Mucosa of stomach (tissue), 1 donor: Measurements from ENCODE around the gene ZMYM3.
"Not testable (repeated sequence)": the region's sequence is repeated elsewhere in the genome, so short reads cannot be mapped to it uniquely, and the experiment has no call there.

ENCODE experiments used
- H3K27me3 ChIP-seq: one replicate; pipeline ENCODE4 v1.7.0; 2013; ENCODE audit warnings: mild to moderate bottlenecking, low read length; ENCODE audit not compliant: control insufficient read depth, insufficient read depth
- H3K36me3 ChIP-seq: one replicate; pipeline ENCODE4 v1.7.0; 2013; ENCODE audit warnings: low read length; ENCODE audit not compliant: control insufficient read depth, insufficient read depth
- H3K4me1 ChIP-seq: one replicate; pipeline ENCODE4 v1.7.0; 2013; ENCODE audit warnings: mild to moderate bottlenecking, low read length; ENCODE audit not compliant: control insufficient read depth, insufficient read depth
- H3K4me3 ChIP-seq: one replicate; pipeline ENCODE4 v1.7.0; 2013; ENCODE audit warnings: low read length
- H3K9ac ChIP-seq: one replicate; pipeline ENCODE4 v1.7.0; 2013; ENCODE audit warnings: mild to moderate bottlenecking, low read length, moderate library complexity
- H3K9me3 ChIP-seq: one replicate; pipeline ENCODE4 v1.7.0; 2013; ENCODE audit warnings: mild to moderate bottlenecking, low read length, moderate library complexity; ENCODE audit not compliant: control insufficient read depth
- donor health status: Pancreatic carcinoma.

Gene ZMYM3

GRCh38 chrX:71254092-71254963, at the start of gene ZMYM3:
Gene ZMYM3, minus strand, starts transcription at chrX:71254140. Its CDS starts 885 bp downstream, at chrX:71253255.
- Histone ChIP-seq H3K4me1 (peaks cover 10% of the 10 kb centered on the region), H3K9ac (peak within 1 kb of the TSS; percentile 73), H3K36me3 (no peaks in the 10 kb centered on the region), H3K27me3 (no peaks in the 10 kb centered on the region), H3K4me3 (peak within 1 kb of the TSS; percentile 46), H3K9me3 (no peaks in the 10 kb centered on the region)

DNA sequence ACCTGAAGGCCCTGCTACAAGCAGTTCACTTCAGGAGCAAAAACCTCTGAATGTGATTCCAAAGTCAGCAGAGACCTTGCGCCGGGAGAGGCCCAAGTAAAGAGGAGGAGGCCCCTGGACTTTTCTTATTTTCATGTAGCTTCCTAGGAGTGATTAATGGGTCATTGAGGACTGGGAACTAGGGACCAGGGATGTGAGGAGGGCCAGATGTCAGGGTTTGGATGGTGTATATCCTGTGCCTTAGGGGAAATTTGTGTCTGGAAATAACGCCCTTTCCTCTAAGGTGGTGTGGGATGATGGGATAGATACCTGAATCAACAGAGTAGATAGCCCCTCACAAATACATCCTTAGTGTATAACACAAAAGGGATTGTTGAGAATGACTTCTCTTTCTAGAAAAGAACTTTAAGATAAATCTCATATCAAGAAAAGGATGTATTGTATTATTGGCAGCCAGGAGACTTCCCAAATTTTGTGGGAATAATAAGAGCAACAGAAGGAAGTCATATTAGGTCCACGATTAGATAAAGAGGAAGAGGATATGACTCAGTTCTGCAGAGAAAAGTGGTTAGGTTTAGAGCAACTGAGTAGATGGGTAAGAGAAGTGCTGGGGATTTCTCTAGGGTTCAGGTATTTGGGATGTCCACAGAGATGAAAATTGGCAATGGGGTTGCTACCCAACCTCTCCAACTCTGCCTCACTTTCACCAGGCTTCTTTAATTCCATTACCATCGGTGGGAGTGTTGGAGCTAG, 48.7 kb upstream of the ZMYM3 start:
- H3K27me3 ChIP-seq = no peaks in the 10 kb centered on the region
- no peaks in the 10 kb centered on the region for H3K9me3 ChIP-seq
- H3K4me1 ChIP-seq = no peaks in the 10 kb centered on the region
- H3K36me3 ChIP-seq = no peaks in the 10 kb centered on the region
- H3K4me3 ChIP-seq = no peak overlapping the region
- H3K9ac ChIP-seq = no peak overlapping the region

GRCh38 chrX:71301195-71301924, 47.4 kb upstream of the ZMYM3 start, which contains the start of gene ITGB1BP2:
Gene ITGB1BP2, plus strand, starts transcription at chrX:71301750. Its CDS starts 57 bp downstream, at chrX:71301807.
- Histone ChIP-seq H3K4me3 (no peak within 1 kb of the TSS), H3K9ac (no peak within 1 kb of the TSS), H3K9me3 (no peaks in the 10 kb centered on the region), H3K27me3 (no peaks in the 10 kb centered on the region), H3K36me3 (no peaks in the 10 kb centered on the region), H3K4me1 (no peaks in the 10 kb centered on the region)

DNA sequence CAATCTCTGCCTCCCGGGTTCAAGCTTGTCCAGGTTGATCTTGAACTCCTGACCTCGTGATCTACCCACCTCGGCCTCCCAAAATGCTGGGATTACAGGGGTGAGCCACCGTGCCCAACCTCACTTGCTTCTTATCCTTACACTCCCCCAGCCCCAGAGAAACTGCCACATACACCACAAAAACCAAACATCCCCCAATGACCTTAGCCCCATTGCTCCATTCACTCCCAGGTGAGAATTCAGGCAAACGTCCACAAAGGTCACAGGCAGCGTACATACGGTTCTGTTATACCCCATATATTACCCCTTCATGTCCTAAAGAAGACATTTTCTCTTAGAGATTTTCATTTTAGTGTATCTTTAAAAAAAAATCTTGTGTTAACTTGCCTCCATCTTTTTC, 46.6 kb upstream of the ZMYM3 start:
- H3K9ac ChIP-seq, H3K27me3 ChIP-seq, H3K36me3 ChIP-seq: not testable (repeated sequence)

DNA sequence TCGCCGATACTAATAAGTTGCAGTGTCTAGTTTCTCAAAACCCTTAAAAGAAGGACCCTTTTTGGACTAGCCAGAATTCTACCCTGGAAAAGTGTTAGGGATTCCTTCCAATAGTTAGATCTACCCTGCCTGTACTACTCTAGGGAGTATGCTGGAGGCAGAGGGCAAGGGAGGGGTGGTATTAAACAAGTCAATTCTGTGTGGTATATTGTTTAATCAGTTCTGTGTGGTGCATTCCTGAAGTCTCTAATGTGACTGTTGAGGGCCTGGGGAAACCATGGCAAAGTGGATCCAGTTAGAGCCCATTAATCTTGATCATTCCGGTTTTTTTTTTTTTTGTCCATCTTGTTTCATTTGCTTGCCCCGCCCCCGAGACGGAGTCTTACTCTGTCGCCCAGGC, 46.1 kb upstream of the ZMYM3 start:
- not testable (repeated sequence) for H3K9me3 ChIP-seq, H3K4me1 ChIP-seq, H3K27me3 ChIP-seq, H3K36me3 ChIP-seq, H3K9ac ChIP-seq, H3K4me3 ChIP-seq

More for the DNA sequence above, 46.6 kb upstream of the ZMYM3 start:
- H3K9me3 ChIP-seq, H3K4me3 ChIP-seq, H3K4me1 ChIP-seq: not testable (repeated sequence)

GRCh38 chrX:71298119-71298518, 44.2 kb upstream of the ZMYM3 start:
- Histone ChIP-seq H3K27me3 (no peaks in the 10 kb centered on the region), H3K36me3 (no peaks in the 10 kb centered on the region), H3K9ac (no peak overlapping the region), H3K4me3 (no peak overlapping the region), H3K4me1 (no peaks in the 10 kb centered on the region), H3K9me3 (no peaks in the 10 kb centered on the region)

DNA sequence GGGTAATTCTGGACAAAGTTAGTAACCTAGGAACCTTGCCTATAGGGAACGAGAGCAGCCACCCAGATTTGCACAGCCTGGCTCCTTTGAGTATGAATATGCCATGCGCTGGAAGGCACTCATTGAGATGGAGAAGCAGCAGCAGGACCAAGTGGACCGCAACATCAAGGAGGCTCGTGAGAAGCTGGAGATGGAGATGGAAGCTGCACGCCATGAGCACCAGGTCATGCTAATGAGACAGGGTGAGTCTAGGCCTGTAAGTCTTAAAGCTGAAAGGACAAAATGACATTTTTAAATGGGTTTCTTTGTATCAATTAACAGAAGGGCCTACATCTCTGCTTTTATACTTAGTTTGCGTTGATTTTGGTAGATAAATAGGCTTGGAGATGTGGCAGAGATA, 42.9 kb upstream of the ZMYM3 start:
- no peaks in the 10 kb centered on the region for H3K9me3 ChIP-seq
- H3K9ac ChIP-seq = no peak overlapping the region
- no peaks in the 10 kb centered on the region for H3K4me1 ChIP-seq
- H3K27me3 ChIP-seq = no peaks in the 10 kb centered on the region
- no peak overlapping the region for H3K4me3 ChIP-seq
- H3K36me3 ChIP-seq = no peaks in the 10 kb centered on the region

DNA sequence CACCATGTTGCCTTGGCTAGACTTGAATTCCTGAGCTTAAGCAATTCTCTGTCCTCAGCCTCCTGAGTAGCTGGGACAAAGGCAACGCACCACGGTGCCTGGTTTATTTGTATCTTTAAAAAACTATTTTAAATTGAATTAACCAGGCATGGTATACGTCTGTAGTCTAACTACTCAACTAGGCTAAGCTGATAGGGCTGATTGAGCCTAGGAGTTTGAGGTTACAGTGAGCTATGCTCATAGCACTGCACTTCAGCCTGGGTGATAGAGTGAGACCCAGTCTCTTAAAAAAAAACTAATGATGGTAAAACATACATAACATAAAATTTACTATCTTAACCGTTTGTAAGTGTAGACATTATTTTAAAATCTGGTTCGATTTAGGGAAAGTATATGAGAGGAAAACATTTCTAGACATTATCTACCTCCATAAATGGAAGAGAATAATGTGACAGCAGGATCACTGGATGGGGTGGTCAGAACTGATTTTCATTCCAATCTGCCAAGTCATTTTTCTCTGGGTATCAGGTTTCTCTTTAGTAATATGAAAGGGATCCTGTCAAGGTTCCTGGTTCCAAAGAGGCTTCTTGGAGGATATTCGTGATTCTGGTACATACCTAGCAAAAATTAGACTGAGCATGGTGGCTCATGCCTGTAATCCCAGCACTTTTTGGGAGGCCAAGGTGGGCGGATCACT, 38.9 kb upstream of the ZMYM3 start:
- no peaks in the 10 kb centered on the region for H3K36me3 ChIP-seq
- no peaks in the 10 kb centered on the region for H3K27me3 ChIP-seq
- no peak overlapping the region for H3K9ac ChIP-seq
- no peak overlapping the region for H3K4me3 ChIP-seq
- no peaks in the 10 kb centered on the region for H3K4me1 ChIP-seq
- H3K9me3 ChIP-seq = no peaks in the 10 kb centered on the region

DNA sequence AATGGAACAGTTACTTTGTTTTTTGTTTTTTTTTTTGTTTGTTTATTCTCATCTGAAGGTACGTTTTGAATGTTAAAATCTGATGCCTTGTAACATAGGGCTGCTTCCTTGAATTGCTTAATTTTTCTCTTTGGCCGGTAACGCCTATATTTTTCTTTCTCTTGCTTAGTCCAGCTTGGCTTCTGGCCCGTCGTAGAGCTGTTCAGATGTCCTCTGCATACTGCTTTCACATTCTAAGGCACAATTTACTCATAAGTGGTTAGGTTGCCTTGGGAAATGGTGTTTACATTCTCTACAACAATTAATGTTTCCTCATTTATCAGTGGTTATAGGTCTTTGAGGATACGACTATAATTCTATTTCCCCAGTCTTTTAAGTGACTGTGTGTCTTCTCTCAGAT, 37.4 kb upstream of the ZMYM3 start:
- no peaks in the 10 kb centered on the region for H3K36me3 ChIP-seq
- no peaks in the 10 kb centered on the region for H3K9me3 ChIP-seq
- no peak overlapping the region for H3K9ac ChIP-seq
- no peak overlapping the region for H3K4me3 ChIP-seq
- H3K4me1 ChIP-seq = no peaks in the 10 kb centered on the region
- H3K27me3 ChIP-seq = no peaks in the 10 kb centered on the region

DNA sequence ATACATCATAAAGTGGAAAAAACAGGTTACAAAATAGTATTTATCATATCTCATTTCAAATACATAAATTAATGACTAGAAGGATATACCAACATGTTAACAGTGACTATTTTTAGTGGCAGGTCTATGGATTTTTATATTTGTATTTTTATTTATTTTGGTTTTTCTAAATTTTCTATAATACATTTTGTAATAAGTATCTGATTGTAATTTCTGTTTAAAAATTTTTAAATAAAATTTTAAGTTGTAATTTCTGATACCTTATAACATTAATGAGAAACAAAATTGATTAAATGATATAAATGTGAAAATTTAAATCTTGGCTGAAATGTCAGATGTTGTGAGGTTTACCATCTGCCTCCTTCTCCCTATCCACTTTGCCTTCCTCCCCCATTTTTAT, 32.0 kb upstream of the ZMYM3 start:
- no peak overlapping the region for H3K9ac ChIP-seq

DNA sequence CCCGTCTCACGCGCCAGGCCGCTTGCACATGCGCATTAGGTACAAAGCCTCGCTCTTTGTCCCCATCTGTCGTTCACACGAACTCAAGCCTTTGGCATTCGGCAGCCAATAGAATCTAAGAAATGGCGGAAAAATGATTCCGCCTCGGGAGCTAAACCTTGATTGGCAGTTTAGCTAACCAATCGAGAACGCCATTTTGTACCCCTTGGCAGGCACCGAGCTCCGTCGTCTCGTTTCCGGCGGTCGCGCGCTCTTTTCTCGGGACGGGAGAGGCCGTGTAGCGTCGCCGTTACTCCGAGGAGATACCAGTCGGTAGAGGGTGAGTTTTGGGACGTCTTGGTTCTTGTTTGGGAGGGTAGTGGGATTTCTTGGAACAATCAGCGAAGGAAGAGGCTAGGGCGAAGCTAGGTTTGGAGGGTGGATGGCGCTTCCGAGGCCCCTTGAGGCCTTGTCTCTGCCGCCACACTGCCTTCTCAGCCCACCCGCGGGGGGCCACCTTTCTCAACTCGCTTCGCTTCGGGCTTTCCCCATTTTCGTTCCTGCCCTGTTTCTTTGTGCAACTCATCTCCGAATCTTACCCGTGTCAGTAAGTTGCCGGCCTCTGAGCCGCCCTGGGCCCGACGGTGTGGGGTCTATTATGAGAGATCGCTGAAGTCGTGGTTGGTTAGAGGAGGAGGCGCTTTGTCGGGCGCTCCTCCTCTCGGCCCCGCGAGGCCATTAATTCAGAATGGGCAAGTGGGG, 29.6 kb upstream of the ZMYM3 start, which contains the start of gene NONO:
TSS of gene NONO (plus strand) at position 233 of the 741 bp plus-strand sequence. CDS start 7,003 bp downstream, outside the sequence.
- Histone ChIP-seq H3K4me3 (peak within 1 kb of the TSS; percentile 74), H3K9me3 (no peaks in the 10 kb centered on the region), H3K4me1 (peaks cover 4% of the 10 kb centered on the region), H3K9ac (peak within 1 kb of the TSS; percentile 95), H3K36me3 (no peaks in the 10 kb centered on the region), H3K27me3 (no peaks in the 10 kb centered on the region)

More for the DNA sequence above, 32.0 kb upstream of the ZMYM3 start:
- no peaks in the 10 kb centered on the region for H3K9me3 ChIP-seq
- no peaks in the 10 kb centered on the region for H3K36me3 ChIP-seq
- H3K27me3 ChIP-seq = no peaks in the 10 kb centered on the region
- H3K4me3 ChIP-seq = no peak overlapping the region
- peaks cover 4% of the 10 kb centered on the region for H3K4me1 ChIP-seq
